Smooth muscle cell (in vitro differentiated cells): Measurements from ENCODE around the gene FUCA1. TPM values are rescaled to one million over a fixed set of nuclear protein-coding genes. Genes with fewer than 3 reads are reported as not detected.

Experiments used
- DNase-seq: peaks from one replicate; lab custom pipeline; 2025; ENCODE audit not compliant: unreplicated experiment; lab: John Stamatoyannopoulos, UW
- H2AFZ ChIP-seq: fragments of 200-600 bp; sonication (generic); 2 replicates; pipeline ENCODE4 v1.6.0; 2016; ENCODE audit warnings: antibody characterized with exemption, low read depth, mild to moderate bottlenecking
- H3F3A ChIP-seq: fragments of 200-600 bp; sonication (generic); 2 replicates; pipeline ENCODE4 v1.6.0; 2017; ENCODE audit warnings: antibody characterized with exemption, low read depth
- H3K27ac ChIP-seq: fragments of 200-600 bp; sonication (generic); 2 replicates; pipeline ENCODE4 v1.5.1; 2016; ENCODE audit warnings: low read depth, mild to moderate bottlenecking
- H3K27me3 ChIP-seq: fragments of 200-600 bp; sonication (generic); 2 replicates; pipeline ENCODE4 v1.6.1; 2016; ENCODE audit warnings: low read depth, mild to moderate bottlenecking
- H3K36me3 ChIP-seq: fragments of 200-600 bp; sonication (generic); 2 replicates; pipeline ENCODE4 v1.5.1; 2016; ENCODE audit warnings: low read depth
- H3K4me1 ChIP-seq: fragments of 200-600 bp; sonication (generic); 2 replicates; pipeline ENCODE4 v1.5.1; 2016; ENCODE audit warnings: low read depth
- H3K4me2 ChIP-seq: fragments of 200-600 bp; sonication (generic); 2 replicates; pipeline ENCODE4 v1.6.0; 2016; ENCODE audit warnings: mild to moderate bottlenecking
- H3K4me3 ChIP-seq: fragments of 200-600 bp; sonication (generic); 2 replicates; pipeline ENCODE4 v1.5.1; 2016; ENCODE audit warnings: mild to moderate bottlenecking
- H3K79me2 ChIP-seq: fragments of 200-600 bp; sonication (generic); 2 replicates; pipeline ENCODE4 v1.6.0; 2016; ENCODE audit warnings: low read depth, mild to moderate bottlenecking
- H3K9ac ChIP-seq: fragments of 200-600 bp; sonication (generic); 2 replicates; pipeline ENCODE4 v1.6.0; 2016; ENCODE audit warnings: low read depth
- H3K9me3 ChIP-seq: fragments of 200-600 bp; sonication (generic); replicated peaks from 2 replicates; pipeline ENCODE4 v1.5.1; 2016; ENCODE audit warnings: low read depth
- H4K20me1 ChIP-seq: fragments of 200-600 bp; sonication (generic); 2 replicates; pipeline ENCODE4 v1.6.0; 2016; ENCODE audit warnings: low read depth
- WGBS: methylation state at CpG from one replicate; pipeline ENCODE4 v1.1.7; 2016; ENCODE audit warnings: low lambda C conversion rate; 5-methylcytosine and 5-hydroxymethylcytosine counted together
- polyA plus RNA-seq: library from polyadenylated mRNA; unstranded; fragments of >200 nt; fragmentation: Nextera tagmentation; extraction: Ambion mirVana; gene quantifications from 2 replicates; pipeline ENCODE4 v1.2.1, GENCODE V29; 2016
- total RNA-seq: library from RNA; depleted of rRNA; stranded (reverse); fragments of >200 nt; gene quantifications from 2 replicates; pipeline ENCODE4 v1.2.3, GENCODE V29; 2014
- TF ChIP-seq, protein P1 (sequence below): fragments of 200-600 bp; sonication (generic); IDR thresholded peaks from 2 replicates; pipeline ENCODE4 v1.5.1; 2017; ENCODE audit warnings: borderline replicate concordance, mild to moderate bottlenecking, antibody characterized with exemption; ENCODE audit not compliant: insufficient read depth, poor library complexity, severe bottlenecking

FUCA1 gene
- total and polyA plus RNA-seq, 2 experiments from 2014 or later: 10.4 to 19.0 TPM

DNA sequence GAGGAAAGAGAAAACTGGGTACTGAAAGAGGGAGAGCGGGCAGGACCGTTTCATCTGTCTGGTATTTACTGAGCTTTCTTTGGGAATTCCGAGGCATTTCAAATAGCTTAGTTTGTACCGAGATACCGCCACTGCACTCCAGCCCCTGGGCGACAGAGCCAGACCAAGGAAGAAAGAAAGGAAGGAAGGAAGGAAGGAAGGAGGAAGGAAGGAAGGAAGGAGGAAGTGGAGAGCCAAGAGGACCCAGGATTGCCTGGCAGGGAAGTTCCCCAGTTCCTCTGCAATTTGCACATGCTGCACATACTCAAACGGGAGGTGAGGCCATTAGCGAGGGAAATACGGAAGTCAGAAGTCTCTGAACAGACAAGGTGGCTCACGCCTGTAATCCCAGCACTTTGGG lies 961 bp upstream of the FUCA1 start:
- Histone ChIP-seq H3K4me3 (no peak overlapping the region), H3K4me2 (peak overlapping the region; percentile 96), H3K4me1 (no peaks in the 10 kb centered on the region)

DNA sequence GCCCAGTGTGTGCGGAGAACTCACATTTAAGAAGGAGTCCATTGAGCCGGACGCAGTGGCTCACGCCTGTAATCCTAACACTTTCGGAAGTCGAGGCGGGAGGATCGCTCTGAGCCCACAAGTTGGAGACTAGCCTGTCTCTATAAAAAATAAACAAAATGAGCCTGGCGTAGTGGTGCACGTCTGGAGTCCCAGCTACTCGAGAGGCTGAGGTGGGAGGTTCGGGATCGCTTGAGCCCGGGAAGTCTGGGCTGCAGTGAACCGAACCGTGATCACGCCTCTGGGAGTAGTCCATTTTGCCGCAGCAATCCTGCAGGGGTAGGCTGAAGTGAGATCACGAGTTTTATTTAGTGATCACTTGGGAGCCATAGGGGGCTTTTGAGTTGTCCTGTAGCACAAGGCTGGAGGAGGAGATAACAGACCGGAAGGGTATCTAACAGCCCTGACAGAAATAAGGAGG lies 497 bp upstream of the FUCA1 start:
- Histone ChIP-seq H3K4me2 (peak overlapping the region; percentile 96), H3K79me2 (no peaks in the 10 kb centered on the region), H3K27me3 (peaks cover 21% of the 10 kb centered on the region), H3K27ac (no peak overlapping the region), H4K20me1 (no peaks in the 10 kb centered on the region), H2AFZ (peak overlapping the region; percentile 92), H3K9ac (no peak overlapping the region), H3K9me3 (no peaks in the 10 kb centered on the region), H3F3A (no peaks in the 10 kb centered on the region), H3K36me3 (no peaks in the 10 kb centered on the region), H3K4me1 (no peaks in the 10 kb centered on the region), H3K4me3 (peak overlapping the region; percentile 66)
- 52% methylated on average over 20 of the region's 20 CpGs for WGBS
- TF ChIP-seq, protein P1, sequence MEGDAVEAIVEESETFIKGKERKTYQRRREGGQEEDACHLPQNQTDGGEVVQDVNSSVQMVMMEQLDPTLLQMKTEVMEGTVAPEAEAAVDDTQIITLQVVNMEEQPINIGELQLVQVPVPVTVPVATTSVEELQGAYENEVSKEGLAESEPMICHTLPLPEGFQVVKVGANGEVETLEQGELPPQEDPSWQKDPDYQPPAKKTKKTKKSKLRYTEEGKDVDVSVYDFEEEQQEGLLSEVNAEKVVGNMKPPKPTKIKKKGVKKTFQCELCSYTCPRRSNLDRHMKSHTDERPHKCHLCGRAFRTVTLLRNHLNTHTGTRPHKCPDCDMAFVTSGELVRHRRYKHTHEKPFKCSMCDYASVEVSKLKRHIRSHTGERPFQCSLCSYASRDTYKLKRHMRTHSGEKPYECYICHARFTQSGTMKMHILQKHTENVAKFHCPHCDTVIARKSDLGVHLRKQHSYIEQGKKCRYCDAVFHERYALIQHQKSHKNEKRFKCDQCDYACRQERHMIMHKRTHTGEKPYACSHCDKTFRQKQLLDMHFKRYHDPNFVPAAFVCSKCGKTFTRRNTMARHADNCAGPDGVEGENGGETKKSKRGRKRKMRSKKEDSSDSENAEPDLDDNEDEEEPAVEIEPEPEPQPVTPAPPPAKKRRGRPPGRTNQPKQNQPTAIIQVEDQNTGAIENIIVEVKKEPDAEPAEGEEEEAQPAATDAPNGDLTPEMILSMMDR: no peak
- DNase-seq: no peak

More for the DNA sequence above, 961 bp upstream of the FUCA1 start:
- Histone ChIP-seq H3K36me3 (no peaks in the 10 kb centered on the region), H3K79me2 (no peaks in the 10 kb centered on the region), H4K20me1 (no peaks in the 10 kb centered on the region), H3K9me3 (no peaks in the 10 kb centered on the region), H3F3A (no peaks in the 10 kb centered on the region), H2AFZ (peak overlapping the region; percentile 92), H3K27me3 (peaks cover 21% of the 10 kb centered on the region), H3K9ac (no peak overlapping the region), H3K27ac (no peak overlapping the region)
- no peak for DNase-seq
- TF ChIP-seq, protein P1: no peak
- 76% methylated on average over 9 of the region's 10 CpGs for WGBS

DNA sequence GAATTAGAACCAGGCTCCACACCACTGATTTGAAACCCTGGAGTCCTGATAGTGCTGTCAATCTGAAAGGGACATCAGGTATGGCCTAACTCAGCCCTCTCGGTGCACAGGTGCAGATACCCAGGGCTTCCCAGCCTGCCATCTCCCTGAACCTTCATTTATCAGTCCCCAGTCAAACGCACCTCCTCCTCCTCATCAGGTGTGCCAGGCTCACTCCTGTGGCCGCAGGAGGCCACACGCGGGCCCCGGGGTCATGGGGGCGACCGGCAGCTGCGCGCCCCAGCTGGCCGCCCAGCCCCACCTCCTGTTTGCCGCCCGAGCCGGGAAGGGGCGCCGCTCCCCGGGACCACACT lies 572 bp downstream of the FUCA1 start:
- Histone ChIP-seq H3K4me2 (peak overlapping the region; percentile 96), H2AFZ (peak overlapping the region; percentile 92), H3K79me2 (no peaks in the 10 kb centered on the region), H3K27me3 (peaks cover 21% of the 10 kb centered on the region), H3K4me1 (no peaks in the 10 kb centered on the region), H3K27ac (no peak overlapping the region), H3F3A (no peaks in the 10 kb centered on the region), H3K36me3 (no peaks in the 10 kb centered on the region), H3K9ac (no peak overlapping the region), H4K20me1 (no peaks in the 10 kb centered on the region), H3K4me3 (peak overlapping the region; percentile 66), H3K9me3 (no peaks in the 10 kb centered on the region)
- WGBS: 7% methylated on average over 15 of the region's 17 CpGs
- no peak for DNase-seq
- TF ChIP-seq, protein P1: no peak

DNA sequence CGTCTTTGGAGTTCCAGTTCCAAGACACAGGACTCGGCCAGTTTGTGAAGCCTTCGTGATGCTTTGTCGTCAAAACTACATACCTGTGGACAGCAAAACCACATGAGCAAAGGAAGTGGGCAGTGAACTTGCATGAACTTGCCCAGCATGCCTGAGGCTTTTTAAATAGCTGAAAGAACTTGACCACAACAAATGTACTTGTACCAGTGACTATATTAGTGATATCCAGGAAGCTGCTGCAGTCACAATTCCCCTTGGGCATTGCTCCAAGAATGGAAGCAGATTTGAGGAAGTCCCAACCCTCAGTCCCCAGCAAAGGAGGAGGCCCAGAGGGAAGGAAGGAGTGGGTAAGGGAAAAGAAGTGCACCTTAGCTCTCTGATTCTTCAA lies 2.6 kb downstream of the FUCA1 start:
- H3K4me3 ChIP-seq: no peak overlapping the region
- H3K9ac ChIP-seq: no peak overlapping the region
- H3K27me3 ChIP-seq: peaks cover 21% of the 10 kb centered on the region
- no peaks in the 10 kb centered on the region for H3K79me2 ChIP-seq
- H3K4me1 ChIP-seq: no peaks in the 10 kb centered on the region
- no peaks in the 10 kb centered on the region for H3F3A ChIP-seq
- no peaks in the 10 kb centered on the region for H4K20me1 ChIP-seq
- TF ChIP-seq, protein P1: no peak
- H3K27ac ChIP-seq: peak overlapping the region; percentile 7
- H3K9me3 ChIP-seq: no peaks in the 10 kb centered on the region
- 41% methylated on average over 4 of the region's 4 CpGs for WGBS
- H2AFZ ChIP-seq: no peak overlapping the region
- no peaks in the 10 kb centered on the region for H3K36me3 ChIP-seq
- H3K4me2 ChIP-seq: no peak overlapping the region
- no peak for DNase-seq
